ENCODE measurements around the gene PLPP3.

The PLPP3 gene

DNA sequence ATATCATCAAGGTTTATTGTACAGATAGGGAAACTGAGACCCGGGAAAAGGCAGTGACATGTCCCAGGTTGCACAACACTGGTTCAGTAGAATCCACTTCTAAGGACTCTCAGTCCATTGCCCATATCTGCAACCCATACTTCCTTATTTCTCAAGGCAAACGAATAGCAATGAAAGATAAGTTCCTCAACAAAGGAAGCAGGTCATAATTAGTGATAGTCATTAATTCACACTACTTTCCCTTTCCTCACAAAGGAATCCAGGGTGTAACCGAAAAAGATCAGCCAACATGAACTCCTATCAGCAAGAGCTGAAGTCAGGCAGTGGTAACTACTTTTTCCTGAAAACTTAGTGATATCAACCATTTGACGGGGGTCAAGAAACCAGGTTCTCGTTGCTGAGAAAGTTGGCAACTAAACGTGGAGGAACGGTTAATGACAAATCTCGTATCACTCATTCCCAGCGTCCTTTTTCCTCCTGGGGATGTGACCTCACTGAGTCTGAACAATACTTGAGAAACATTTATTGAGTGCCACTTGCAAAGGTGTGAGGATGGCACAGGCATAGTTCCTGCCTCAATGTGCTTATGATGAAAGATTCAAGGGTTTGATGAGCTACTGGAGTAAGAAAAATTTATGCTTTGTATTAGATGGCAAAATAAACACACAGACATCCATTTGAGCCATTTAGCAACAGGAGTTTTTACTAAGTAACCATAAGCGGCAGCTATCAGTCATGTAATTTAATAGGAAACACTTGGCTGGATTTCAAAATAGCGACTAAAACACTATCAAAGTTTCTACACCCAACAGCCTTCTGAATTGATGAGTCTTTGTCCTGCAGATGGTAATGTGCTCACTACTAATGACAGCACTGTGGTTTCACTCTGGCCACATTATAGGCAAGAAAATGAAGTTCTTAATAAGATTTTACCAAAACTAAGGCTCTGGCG, 82.3 kb downstream of the PLPP3 start:
- Histone ChIP-seq H3K79me1 (ENCODE audit: low read length) (peaks cover 12% of the 10 kb centered on the region), H2BK120ac (ENCODE audit: insufficient read depth, low read length, poor library complexity) (no peak overlapping the region), H3K23ac (ENCODE audit: low read length) (no peak overlapping the region), H3K27me3 (ENCODE audit: insufficient read depth, low read length) (no peaks in the 10 kb centered on the region), H3K9me3 (ENCODE audit: insufficient read depth, low read depth, low read length) (no peaks in the 10 kb centered on the region), H2AK5ac (ENCODE audit: low read length) (no peak overlapping the region), H3K18ac (ENCODE audit: low read length) (peak overlapping the region; percentile 23), H3K4ac (ENCODE audit: low read depth, low read length) (no peak overlapping the region), H3K4me2 (ENCODE audit: low read length) (no peak overlapping the region), H3K36me3 (ENCODE audit: control insufficient read depth in 1 of 2, insufficient read depth in 2 of 2, low read length in 2 of 2) (peaks cover 18 to 42% of the 10 kb centered on the region in 2 experiments), H3K4me3 (ENCODE audit: low read depth, low read length) (no peak overlapping the region), H3K14ac (ENCODE audit: low read length) (no peak overlapping the region), H4K91ac (ENCODE audit: low read depth, low read length) (no peak overlapping the region), H4K12ac (ENCODE audit: low read depth, low read length) (no peak overlapping the region), H4K8ac (ENCODE audit: low read depth, low read length) (no peak overlapping the region), H2AFZ (ENCODE audit: insufficient read depth, low read length, poor library complexity) (no peak overlapping the region), H2BK12ac (ENCODE audit: low read length) (no peak overlapping the region), H3K9ac (ENCODE audit: low read length) (no peak overlapping the region), H2BK5ac (ENCODE audit: low read depth, low read length, poor library complexity) (no peak overlapping the region), H3K79me2 (ENCODE audit: control insufficient read depth, insufficient read depth, low read length, poor library complexity) (peaks cover 2% of the 10 kb centered on the region), H3K4me1 (ENCODE audit: control insufficient read depth in 1 of 2, insufficient read depth in 2 of 2, low read length in 2 of 2) (peaks cover 9 to 19% of the 10 kb centered on the region in 2 experiments), H3K27ac (ENCODE audit: low read depth, low read length) (peak overlapping the region; percentile 46)
- DNase-seq = no peak
- WGBS (ENCODE audit: extremely low coverage, insufficient coverage, insufficient read length) = no CpG with 5 or more reads among the region's 12 CpGs

DNA sequence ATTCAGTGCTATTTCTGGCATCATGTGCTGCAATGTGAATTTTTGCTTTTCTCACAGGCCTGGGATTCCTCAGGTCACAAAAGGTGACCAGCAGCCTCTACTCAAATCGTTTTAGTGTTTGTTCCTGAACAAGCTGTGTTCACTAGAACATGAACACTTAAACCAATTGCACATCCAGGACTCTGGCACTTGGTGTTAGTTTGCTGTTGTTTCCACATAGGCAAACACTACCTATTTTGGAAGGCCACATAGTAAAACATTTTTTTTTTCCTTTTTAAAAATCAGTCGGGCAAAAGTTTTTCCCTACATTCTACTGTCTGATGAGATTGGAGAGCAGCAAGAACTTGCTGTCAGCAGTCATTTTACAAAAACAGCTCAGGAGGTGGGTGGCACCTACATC, 83.2 kb downstream of the PLPP3 start:
- Histone ChIP-seq H3K14ac (ENCODE audit: low read length) (no peak overlapping the region), H2AFZ (ENCODE audit: insufficient read depth, low read length, poor library complexity) (no peak overlapping the region), H3K4ac (ENCODE audit: low read depth, low read length) (no peak overlapping the region), H4K8ac (ENCODE audit: low read depth, low read length) (no peak overlapping the region), H3K4me3 (ENCODE audit: low read depth, low read length) (no peak overlapping the region), H2BK5ac (ENCODE audit: low read depth, low read length, poor library complexity) (no peak overlapping the region), H3K9ac (ENCODE audit: low read length) (no peak overlapping the region), H3K18ac (ENCODE audit: low read length) (peak overlapping the region; percentile 58), H2BK120ac (ENCODE audit: insufficient read depth, low read length, poor library complexity) (no peak overlapping the region), H4K12ac (ENCODE audit: low read depth, low read length) (no peak overlapping the region), H3K4me2 (ENCODE audit: low read length) (no peak overlapping the region), H3K9me3 (ENCODE audit: insufficient read depth, low read depth, low read length) (no peaks in the 10 kb centered on the region), H2BK12ac (ENCODE audit: low read length) (peak overlapping the region; percentile 15), H4K91ac (ENCODE audit: low read depth, low read length) (peak overlapping the region; percentile 45), H3K23ac (ENCODE audit: low read length) (no peak overlapping the region), H3K27ac (ENCODE audit: low read depth, low read length) (peak overlapping the region; percentile 46), H3K4me1 (ENCODE audit: control insufficient read depth in 1 of 2, insufficient read depth in 2 of 2, low read length in 2 of 2) (peaks cover 9 to 23% of the 10 kb centered on the region in 2 experiments), H3K79me1 (ENCODE audit: low read length) (peaks cover 14% of the 10 kb centered on the region), H3K36me3 (ENCODE audit: control insufficient read depth in 1 of 2, insufficient read depth in 2 of 2, low read length in 2 of 2) (peaks cover 18 to 42% of the 10 kb centered on the region in 2 experiments), H3K27me3 (ENCODE audit: insufficient read depth, low read length) (no peaks in the 10 kb centered on the region), H3K79me2 (ENCODE audit: control insufficient read depth, insufficient read depth, low read length, poor library complexity) (peaks cover 2% of the 10 kb centered on the region), H2AK5ac (ENCODE audit: low read length) (no peak overlapping the region)
- no CpG with 5 or more reads among the region's 2 CpGs for WGBS (ENCODE audit: extremely low coverage, insufficient coverage, insufficient read length)
- DNase-seq = no peak

DNA sequence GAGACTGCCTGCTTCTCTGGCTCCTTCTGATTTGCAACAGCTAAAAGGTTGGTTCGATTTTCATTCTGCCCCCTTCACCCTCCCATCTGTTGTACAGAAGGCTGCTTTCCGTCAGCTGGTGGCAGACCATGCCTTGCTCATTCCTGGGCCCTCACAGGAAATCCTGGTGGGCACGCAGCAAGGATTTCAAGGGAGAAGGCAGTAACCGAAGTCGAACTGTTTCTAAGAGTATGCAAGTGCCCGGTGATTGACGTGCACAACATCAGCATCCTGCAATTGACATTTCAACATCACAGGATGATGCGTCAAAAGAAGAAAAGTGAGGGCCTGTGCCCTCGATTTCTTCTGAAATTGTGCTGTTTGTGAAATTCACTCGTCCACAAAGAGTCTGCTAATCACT, 83.8 kb downstream of the PLPP3 start:
- peak overlapping the region; percentile 16 for H3K18ac ChIP-seq (ENCODE audit: low read length)
- WGBS (ENCODE audit: extremely low coverage, insufficient coverage, insufficient read length) = no CpG with 5 or more reads among the region's 10 CpGs
- H2BK12ac ChIP-seq (ENCODE audit: low read length) = peak overlapping the region; percentile 0
- H3K4ac ChIP-seq (ENCODE audit: low read depth, low read length) = no peak overlapping the region
- H2AFZ ChIP-seq (ENCODE audit: insufficient read depth, low read length, poor library complexity) = no peak overlapping the region
- peak overlapping the region; percentile 0 for H2BK5ac ChIP-seq (ENCODE audit: low read depth, low read length, poor library complexity)
- H3K4me1 ChIP-seq (ENCODE audit: control insufficient read depth in 1 of 2, insufficient read depth in 2 of 2, low read length in 2 of 2) = peaks cover 9 to 23% of the 10 kb centered on the region in 2 experiments
- peak overlapping the region; percentile 35 for H2BK120ac ChIP-seq (ENCODE audit: insufficient read depth, low read length, poor library complexity)
- H3K27me3 ChIP-seq (ENCODE audit: insufficient read depth, low read length) = no peaks in the 10 kb centered on the region
- no peak overlapping the region for H4K12ac ChIP-seq (ENCODE audit: low read depth, low read length)
- no peak overlapping the region for H4K8ac ChIP-seq (ENCODE audit: low read depth, low read length)
- H3K9ac ChIP-seq (ENCODE audit: low read length) = peak overlapping the region; percentile 1
- H3K36me3 ChIP-seq (ENCODE audit: control insufficient read depth in 1 of 2, insufficient read depth in 2 of 2, low read length in 2 of 2) = peaks cover 18 to 37% of the 10 kb centered on the region in 2 experiments
- DNase-seq = no peak
- peaks cover 14% of the 10 kb centered on the region for H3K79me1 ChIP-seq (ENCODE audit: low read length)
- no peak overlapping the region for H3K23ac ChIP-seq (ENCODE audit: low read length)
- H3K79me2 ChIP-seq (ENCODE audit: control insufficient read depth, insufficient read depth, low read length, poor library complexity) = peaks cover 2% of the 10 kb centered on the region
- no peak overlapping the region for H2AK5ac ChIP-seq (ENCODE audit: low read length)
- H3K4me2 ChIP-seq (ENCODE audit: low read length) = no peak overlapping the region
- H3K4me3 ChIP-seq (ENCODE audit: low read depth, low read length) = no peak overlapping the region
- H3K14ac ChIP-seq (ENCODE audit: low read length) = peak overlapping the region; percentile 61
- peak overlapping the region; percentile 69 for H3K27ac ChIP-seq (ENCODE audit: low read depth, low read length)
- no peaks in the 10 kb centered on the region for H3K9me3 ChIP-seq (ENCODE audit: insufficient read depth, low read depth, low read length)
- H4K91ac ChIP-seq (ENCODE audit: low read depth, low read length) = peak overlapping the region; percentile 1

DNA sequence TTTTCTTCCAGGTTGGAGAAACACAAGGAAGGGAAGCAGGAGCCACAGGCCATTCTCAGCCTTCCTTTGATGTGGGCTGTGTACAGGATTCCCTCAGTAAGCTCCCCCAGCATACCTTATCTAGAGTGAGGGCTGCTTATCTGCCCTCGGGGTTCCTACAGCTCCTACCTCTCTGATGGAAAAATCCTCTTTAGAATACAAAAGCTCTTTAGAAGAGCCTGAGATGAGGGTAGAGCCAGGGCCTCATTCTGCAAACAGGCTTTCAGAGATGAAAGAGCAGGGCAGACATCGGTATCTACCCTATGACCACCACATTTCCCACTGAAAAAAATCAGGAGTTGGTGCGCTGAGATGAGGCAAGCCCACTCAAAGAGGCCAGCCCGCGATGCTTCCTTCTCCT, 85.1 kb downstream of the PLPP3 start:
- H2BK5ac ChIP-seq (ENCODE audit: low read depth, low read length, poor library complexity) = no peak overlapping the region
- no peak overlapping the region for H3K14ac ChIP-seq (ENCODE audit: low read length)
- H4K12ac ChIP-seq (ENCODE audit: low read depth, low read length) = no peak overlapping the region
- H4K8ac ChIP-seq (ENCODE audit: low read depth, low read length) = no peak overlapping the region
- H3K23ac ChIP-seq (ENCODE audit: low read length) = no peak overlapping the region
- H2BK12ac ChIP-seq (ENCODE audit: low read length) = no peak overlapping the region
- no peak overlapping the region for H2AK5ac ChIP-seq (ENCODE audit: low read length)
- H2AFZ ChIP-seq (ENCODE audit: insufficient read depth, low read length, poor library complexity) = no peak overlapping the region
- no peaks in the 10 kb centered on the region for H3K27me3 ChIP-seq (ENCODE audit: insufficient read depth, low read length)
- H3K18ac ChIP-seq (ENCODE audit: low read length) = no peak overlapping the region
- no CpG with 5 or more reads among the region's 5 CpGs for WGBS (ENCODE audit: extremely low coverage, insufficient coverage, insufficient read length)
- no peak overlapping the region for H3K4me2 ChIP-seq (ENCODE audit: low read length)
- H2BK120ac ChIP-seq (ENCODE audit: insufficient read depth, low read length, poor library complexity) = no peak overlapping the region
- H3K79me2 ChIP-seq (ENCODE audit: control insufficient read depth, insufficient read depth, low read length, poor library complexity) = peaks cover 2% of the 10 kb centered on the region
- H3K9me3 ChIP-seq (ENCODE audit: insufficient read depth, low read depth, low read length) = no peaks in the 10 kb centered on the region
- H3K36me3 ChIP-seq (ENCODE audit: control insufficient read depth in 1 of 2, insufficient read depth in 2 of 2, low read length in 2 of 2) = peaks cover 18 to 29% of the 10 kb centered on the region in 2 experiments
- no peak overlapping the region for H4K91ac ChIP-seq (ENCODE audit: low read depth, low read length)
- peaks cover 9 to 18% of the 10 kb centered on the region in 2 experiments for H3K4me1 ChIP-seq (ENCODE audit: control insufficient read depth in 1 of 2, insufficient read depth in 2 of 2, low read length in 2 of 2)
- peak overlapping the region; percentile 13 for H3K27ac ChIP-seq (ENCODE audit: low read depth, low read length)
- peak; percentile 56 to 62 for DNase-seq
- H3K4me3 ChIP-seq (ENCODE audit: low read depth, low read length) = no peak overlapping the region
- peaks cover 12% of the 10 kb centered on the region for H3K79me1 ChIP-seq (ENCODE audit: low read length)
- H3K4ac ChIP-seq (ENCODE audit: low read depth, low read length) = no peak overlapping the region
- H3K9ac ChIP-seq (ENCODE audit: low read length) = no peak overlapping the region

Measured in trophoblast cell (in vitro differentiated cells and primary cell).